Prostate gland (tissue), 2 donors: Measurements from ENCODE around the gene PAK4. TPM values are rescaled to one million over a fixed set of nuclear protein-coding genes. Genes with fewer than 3 reads are reported as not detected.
"Not testable (repeated sequence)": the region's sequence is repeated elsewhere in the genome, so short reads cannot be mapped to it uniquely, and the experiment has no call there.

Source experiments
- DNase-seq: peaks from one replicate; pipeline ENCODE4 v3.0.0-alpha.2; 2019; ENCODE audit warnings: low spot score
- H3K27ac ChIP-seq, 2 donors: fragments of 200-600 bp; sonication (generic); 2 replicates each; pipeline ENCODE4 v1.5.1; 2017 to 2019
- H3K27me3 ChIP-seq: fragments of 200-600 bp; sonication (generic); replicated peaks from 2 replicates; pipeline ENCODE4 v1.5.1; 2019; ENCODE audit not compliant: insufficient read depth
- H3K36me3 ChIP-seq, 2 donors: fragments of 200-600 bp; sonication (generic); 1 replicate in 1 of 2; 2 replicates in 1 of 2; pipeline versions ENCODE4 v1.5.1 to v1.8.1; 2017 to 2019
- H3K4me1 ChIP-seq: fragments of 200-600 bp; sonication (generic); replicated peaks from 2 replicates; pipeline ENCODE4 v1.5.1; 2019
- H3K4me3 ChIP-seq, 2 donors: fragments of 200-600 bp; sonication (generic); 2 replicates each; pipeline ENCODE4 v1.5.1; 2017 to 2019
- H3K9me3 ChIP-seq: fragments of 200-600 bp; sonication (generic); 2 replicates; pipeline ENCODE4 v1.5.1; 2017
- POLR2A ChIP-seq: fragments of 450-650 bp; IDR thresholded peaks from one replicate; pipeline ENCODE4 v1.6.1; 2016; ENCODE audit warnings: antibody characterized with exemption, mild to moderate bottlenecking
- POLR2AphosphoS5 ChIP-seq: sonication (generic); formaldehyde crosslinking; IDR thresholded peaks from one replicate; pipeline ENCODE4 v1.6.1; 2017; ENCODE audit warnings: antibody characterized with exemption
- WGBS: methylation state at CpG from one replicate; pipeline ENCODE4 v1.1.5; 2018; 5-methylcytosine and 5-hydroxymethylcytosine counted together
- intact Hi-C: fragments of 100-400 bp; cut with DNase I; formaldehyde crosslinking; loops from one replicate; pipeline ENCODE4 v1.14.2; 2022
- total RNA-seq, 2 donors: library from RNA; depleted of rRNA; stranded (reverse); fragments of >200 nt; gene quantifications; one replicate each; pipeline ENCODE4 v1.1.0, GENCODE V29; 2016
- TF ChIP-seq, protein P1 (sequence below), 4 experiments: fragments of 200-600 bp in 2 of 4; fragments of 450-650 bp in 2 of 4; sonication (generic) in 2 of 4; IDR thresholded peaks; 1 replicate in 3 of 4; 2 replicates in 1 of 4; pipeline ENCODE4 v1.5.1; 2016 to 2019; ENCODE audit warnings: antibody characterized with exemption in 4 of 4, mild to moderate bottlenecking in 2 of 4, moderate library complexity in 2 of 4

Gene PAK4
- total RNA-seq, 2 donors from 2014 or later, result 111 to 123 TPM

DNA sequence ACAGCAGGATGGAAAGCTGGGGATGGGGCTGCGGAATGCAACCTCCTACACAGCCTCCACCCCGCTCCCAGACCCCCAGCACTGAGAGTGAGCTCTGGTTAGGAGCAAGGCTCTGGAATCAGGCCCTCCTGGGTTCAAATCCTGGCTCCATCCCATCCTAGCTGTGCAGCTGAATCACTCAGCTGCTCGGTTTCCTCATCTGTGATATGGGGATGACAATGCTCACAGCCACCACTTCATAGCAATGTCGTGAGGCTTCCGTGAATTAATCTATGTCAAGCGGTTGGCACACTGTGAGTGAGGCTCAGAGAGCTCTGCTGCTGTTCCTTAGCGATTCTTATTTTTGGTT lies 40.9 kb upstream of the PAK4 start:
- H3K27me3 ChIP-seq, result peaks cover 3% of the 10 kb centered on the region
- no peak overlapping the region for H3K27ac ChIP-seq
- 77% methylated on average over 7 of the region's 7 CpGs for WGBS
- TF ChIP-seq POLR2A, result no peak
- no peak for TF ChIP-seq POLR2AphosphoS5
- TF ChIP-seq, protein P1, sequence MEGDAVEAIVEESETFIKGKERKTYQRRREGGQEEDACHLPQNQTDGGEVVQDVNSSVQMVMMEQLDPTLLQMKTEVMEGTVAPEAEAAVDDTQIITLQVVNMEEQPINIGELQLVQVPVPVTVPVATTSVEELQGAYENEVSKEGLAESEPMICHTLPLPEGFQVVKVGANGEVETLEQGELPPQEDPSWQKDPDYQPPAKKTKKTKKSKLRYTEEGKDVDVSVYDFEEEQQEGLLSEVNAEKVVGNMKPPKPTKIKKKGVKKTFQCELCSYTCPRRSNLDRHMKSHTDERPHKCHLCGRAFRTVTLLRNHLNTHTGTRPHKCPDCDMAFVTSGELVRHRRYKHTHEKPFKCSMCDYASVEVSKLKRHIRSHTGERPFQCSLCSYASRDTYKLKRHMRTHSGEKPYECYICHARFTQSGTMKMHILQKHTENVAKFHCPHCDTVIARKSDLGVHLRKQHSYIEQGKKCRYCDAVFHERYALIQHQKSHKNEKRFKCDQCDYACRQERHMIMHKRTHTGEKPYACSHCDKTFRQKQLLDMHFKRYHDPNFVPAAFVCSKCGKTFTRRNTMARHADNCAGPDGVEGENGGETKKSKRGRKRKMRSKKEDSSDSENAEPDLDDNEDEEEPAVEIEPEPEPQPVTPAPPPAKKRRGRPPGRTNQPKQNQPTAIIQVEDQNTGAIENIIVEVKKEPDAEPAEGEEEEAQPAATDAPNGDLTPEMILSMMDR (IDR thresholded peaks at IDR 0.05), result no peak
- H3K4me1 ChIP-seq, result peaks cover 2% of the 10 kb centered on the region
- H3K9me3 ChIP-seq, result no peaks in the 10 kb centered on the region
- intact Hi-C loops, result no loop called here
- no peak for DNase-seq
- no peak overlapping the region for H3K4me3 ChIP-seq
- H3K36me3 ChIP-seq, result no peaks in the 10 kb centered on the region

GRCh38 chr19:39085392-39085791 lies 40.2 kb upstream of the PAK4 start:
- intact Hi-C loops, result no loop called here
- Histone ChIP-seq H3K4me3 (no peak overlapping the region), H3K36me3 (no peaks in the 10 kb centered on the region), H3K9me3 (no peaks in the 10 kb centered on the region), H3K27ac (no peak overlapping the region), H3K27me3 (peaks cover 3% of the 10 kb centered on the region), H3K4me1 (peaks cover 2% of the 10 kb centered on the region)
- TF ChIP-seq, protein P1 (IDR thresholded peaks at IDR 0.05), result no peak
- no peak for TF ChIP-seq POLR2AphosphoS5
- no peak for TF ChIP-seq POLR2A
- WGBS, result 86% methylated on average over 8 of the region's 8 CpGs
- no peak for DNase-seq

DNA sequence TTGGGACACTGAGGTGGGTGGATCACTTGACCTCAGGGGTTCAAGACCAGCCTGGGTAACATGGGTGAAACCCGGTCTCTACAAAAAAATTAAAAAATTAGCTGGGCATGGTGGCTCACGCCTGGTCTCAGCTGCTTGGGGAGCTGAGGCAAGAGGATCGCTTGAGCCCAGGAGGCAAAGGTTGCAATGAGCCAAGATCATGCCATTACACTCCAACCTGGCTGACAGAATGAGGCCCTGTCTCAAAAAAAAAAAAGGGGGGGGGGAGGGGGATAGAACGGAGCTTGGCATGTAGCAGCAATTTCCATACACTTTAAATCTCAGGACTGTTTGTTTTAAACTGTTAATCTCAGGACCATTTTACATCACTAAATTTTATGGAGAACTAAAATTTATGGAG lies 39.2 kb upstream of the PAK4 start:
- H3K27me3 ChIP-seq, result peaks cover 3% of the 10 kb centered on the region
- WGBS, result 59% methylated on average over 4 of the region's 4 CpGs
- intact Hi-C loops, result no loop called here

DNA sequence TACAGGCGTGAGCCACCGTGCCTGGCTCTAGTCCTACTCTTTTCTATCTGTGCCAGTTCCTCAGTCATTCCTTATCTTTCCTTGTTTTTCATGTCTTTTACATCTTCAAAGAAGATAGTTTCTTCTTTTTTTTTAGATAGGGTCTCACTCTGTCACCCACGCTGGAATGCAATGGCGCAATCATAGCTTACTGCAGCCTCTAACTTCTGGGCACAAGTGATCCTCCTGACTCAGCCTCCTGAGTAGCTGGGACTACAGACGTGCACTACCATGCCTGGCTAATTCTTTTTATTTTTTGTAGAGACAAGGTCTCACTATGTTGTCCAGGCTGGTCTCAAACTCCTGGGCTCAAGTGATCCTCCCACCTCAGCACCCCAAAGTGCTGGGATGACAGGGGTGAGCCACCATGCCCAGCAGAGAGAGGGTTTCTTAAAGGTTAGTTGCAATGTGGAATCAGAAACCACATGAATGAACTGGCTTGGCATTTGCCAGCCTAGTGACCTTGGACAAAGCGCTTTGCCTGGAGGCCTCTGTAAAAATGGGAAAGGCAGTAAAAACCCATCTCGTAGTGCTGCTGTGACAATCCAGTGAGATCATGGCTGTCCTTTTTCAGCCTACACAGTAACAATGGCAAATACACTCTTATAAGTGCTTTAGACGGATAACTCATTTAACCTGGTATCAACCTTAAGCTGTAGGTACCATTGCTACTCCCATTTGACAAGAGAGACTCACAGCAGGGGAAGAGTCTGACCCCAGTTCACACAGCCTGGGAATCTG lies 37.5 kb upstream of the PAK4 start:
- no peak for DNase-seq
- Histone ChIP-seq H3K9me3 (no peaks in the 10 kb centered on the region), H3K36me3 (no peaks in the 10 kb centered on the region), H3K27me3 (no peaks in the 10 kb centered on the region), H3K27ac (no peak overlapping the region), H3K4me3 (no peak overlapping the region), H3K4me1 (peaks cover 2% of the 10 kb centered on the region)
- TF ChIP-seq, protein P1 (IDR thresholded peaks at IDR 0.05), result no peak
- TF ChIP-seq POLR2AphosphoS5 (no peak), POLR2A (no peak)
- WGBS, result 88% methylated on average over 8 of the region's 8 CpGs
- intact Hi-C loops, result no loop called here

More for the DNA sequence above, 39.2 kb upstream of the PAK4 start:
- Histone ChIP-seq H3K4me1 (peaks cover 2% of the 10 kb centered on the region), H3K36me3 (no peaks in the 10 kb centered on the region), H3K27ac (no peak overlapping the region), H3K4me3 (no peak overlapping the region), H3K9me3 (no peaks in the 10 kb centered on the region)
- TF ChIP-seq POLR2AphosphoS5 (no peak), POLR2A (no peak)
- TF ChIP-seq, protein P1 (IDR thresholded peaks at IDR 0.05), result no peak
- DNase-seq, result no peak

- H3K9me3 ChIP-seq, H3K27ac ChIP-seq, H3K4me1 ChIP-seq, H3K27me3 ChIP-seq, H3K4me3 ChIP-seq, intact Hi-C loops, DNase-seq, H3K36me3 ChIP-seq: not testable (repeated sequence)
- WGBS, result 70% methylated on average over 8 of the region's 8 CpGs
Measured at GRCh38 chr19:39090016-39090415, 35.6 kb upstream of the PAK4 start.
